NCI-H146 treated with DMSO at 0.1 percent for 48 hours (cell line): ENCODE data around the gene CENPX.
A peak's percentile ranks its signal among the peaks of the same experiment; 100 is the strongest.

Experiments
- DNase-seq: peaks from one replicate; lab custom pipeline; 2025; ENCODE audit not compliant: unreplicated experiment; lab: John Stamatoyannopoulos, UW

The CENPX gene

DNA sequence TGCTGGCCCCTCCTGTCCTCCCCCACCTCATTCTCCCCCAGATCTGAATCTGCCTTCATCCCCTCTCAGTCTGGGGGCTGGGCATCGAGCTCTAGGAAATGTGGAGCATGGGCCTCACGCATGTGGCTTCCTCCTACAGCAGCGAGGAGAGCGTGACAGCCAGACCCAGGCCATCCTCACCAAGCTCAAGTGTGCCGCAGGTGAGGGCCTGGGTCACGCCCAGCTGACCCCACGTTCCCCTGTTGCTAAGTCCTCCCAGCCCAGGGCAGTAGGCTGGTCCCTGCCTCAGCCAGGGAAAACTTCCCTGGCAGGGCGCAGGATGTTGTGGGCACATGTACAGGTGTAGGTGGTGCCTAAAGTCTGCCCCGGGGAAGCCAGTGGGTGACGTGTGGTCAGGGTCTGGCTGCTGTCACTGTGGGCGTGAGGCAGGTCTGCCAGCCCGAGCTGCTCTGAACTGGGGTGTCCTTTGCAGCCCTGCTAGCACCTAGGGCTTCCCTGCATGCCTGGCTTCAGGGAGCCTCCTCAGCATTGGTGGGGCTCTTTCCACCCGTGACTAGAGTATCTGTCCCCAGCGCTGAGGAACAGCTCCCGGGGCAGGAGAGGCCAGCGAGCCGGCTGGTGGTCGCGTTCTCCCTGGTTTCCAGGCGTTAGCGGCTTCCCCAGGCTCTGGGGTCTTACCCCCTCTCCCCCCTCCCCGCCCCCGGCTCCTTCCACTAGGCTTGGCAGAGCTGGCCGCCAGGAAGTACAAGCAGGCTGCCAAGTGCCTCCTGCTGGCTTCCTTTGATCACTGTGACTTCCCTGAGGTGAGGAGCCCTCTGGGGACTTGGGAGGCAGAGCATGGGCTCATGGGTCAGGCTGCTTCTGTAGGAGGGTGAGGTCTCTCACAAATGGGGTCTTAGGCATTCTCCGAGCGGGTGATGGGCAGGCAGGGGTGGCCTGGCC, 32.6 kb upstream of the CENPX start:
- no peak for DNase-seq

DNA sequence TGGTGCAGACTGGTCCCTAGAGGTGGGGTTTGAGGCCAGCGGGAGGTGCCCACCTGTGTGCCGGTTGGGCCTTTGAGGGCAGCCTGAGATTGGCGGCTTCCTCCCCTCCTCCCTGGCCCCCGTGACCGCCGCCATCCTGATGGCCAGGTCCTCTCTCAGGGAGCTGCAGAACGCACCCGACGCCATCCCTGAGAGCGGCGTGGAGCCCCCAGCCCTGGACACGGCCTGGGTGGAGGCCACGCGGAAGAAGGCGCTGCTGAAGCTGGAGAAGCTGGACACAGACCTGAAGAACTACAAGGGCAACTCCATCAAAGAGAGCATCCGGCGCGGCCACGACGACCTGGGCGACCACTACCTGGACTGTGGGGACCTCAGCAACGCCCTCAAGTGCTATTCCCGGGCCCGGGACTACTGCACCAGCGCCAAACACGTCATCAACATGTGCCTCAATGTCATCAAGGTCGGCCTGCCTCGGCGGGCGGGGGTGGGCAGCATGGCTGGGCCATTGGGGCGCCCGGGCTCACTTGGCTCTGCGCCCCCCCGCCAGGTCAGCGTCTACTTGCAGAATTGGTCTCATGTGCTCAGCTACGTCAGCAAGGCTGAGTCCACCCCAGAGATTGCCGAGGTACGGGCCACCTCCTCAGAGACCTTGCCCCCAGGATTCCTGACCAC, 31.8 kb upstream of the CENPX start:
- no peak for DNase-seq

DNA sequence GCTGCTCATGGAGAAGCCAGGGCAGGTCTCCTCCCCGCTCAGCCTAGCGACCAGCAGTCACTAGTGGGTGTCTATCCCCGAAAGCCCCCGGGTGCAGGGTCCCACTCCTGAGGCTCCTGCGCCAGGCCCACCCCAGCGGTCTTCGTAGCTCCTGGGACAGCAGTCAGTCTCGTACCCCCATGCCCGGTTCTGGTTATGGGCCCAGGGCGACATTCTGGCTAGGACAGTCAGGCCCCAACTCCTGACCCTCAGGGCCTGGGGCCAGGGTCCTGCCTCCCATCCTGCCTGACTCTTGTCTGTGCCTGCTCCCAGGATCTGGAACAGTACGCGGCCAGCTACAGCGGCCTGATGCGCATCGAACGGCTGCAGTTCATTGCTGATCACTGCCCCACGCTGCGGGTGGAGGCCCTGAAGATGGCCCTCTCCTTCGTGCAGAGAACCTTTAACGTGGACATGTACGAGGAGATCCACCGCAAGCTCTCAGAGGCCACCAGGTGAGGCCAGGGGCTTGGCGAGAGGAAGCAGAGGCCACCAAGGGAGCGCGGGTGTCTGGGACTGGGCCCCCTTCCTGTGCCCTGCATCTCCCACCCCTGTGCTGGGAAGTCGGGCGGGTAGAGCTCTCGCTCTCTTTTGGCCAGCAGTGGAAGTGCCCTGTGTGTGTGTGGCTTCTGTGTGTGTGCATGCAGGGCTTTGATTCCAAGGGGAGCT, 31.0 kb upstream of the CENPX start:
- no peak for DNase-seq

DNA sequence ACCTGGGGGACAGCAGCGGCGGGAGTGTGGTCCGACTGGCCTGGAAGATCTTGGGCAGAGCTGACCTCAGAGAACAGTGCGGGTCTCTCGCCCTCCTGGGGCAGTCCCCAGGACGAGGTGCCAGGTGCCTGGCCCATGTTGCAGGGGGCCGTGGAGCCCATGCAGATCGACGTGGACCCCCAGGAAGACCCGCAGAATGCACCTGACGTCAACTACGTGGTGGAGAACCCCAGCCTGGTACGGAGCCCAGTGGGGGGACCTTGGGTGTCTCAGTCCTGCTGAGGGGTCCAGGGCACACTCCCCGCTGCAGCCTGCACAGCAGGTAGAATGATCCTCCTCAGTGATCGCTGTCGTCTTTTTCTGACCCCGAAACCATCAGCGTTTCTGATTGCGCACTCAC, 30.5 kb upstream of the CENPX start:
- DNase-seq, result no peak

DNA sequence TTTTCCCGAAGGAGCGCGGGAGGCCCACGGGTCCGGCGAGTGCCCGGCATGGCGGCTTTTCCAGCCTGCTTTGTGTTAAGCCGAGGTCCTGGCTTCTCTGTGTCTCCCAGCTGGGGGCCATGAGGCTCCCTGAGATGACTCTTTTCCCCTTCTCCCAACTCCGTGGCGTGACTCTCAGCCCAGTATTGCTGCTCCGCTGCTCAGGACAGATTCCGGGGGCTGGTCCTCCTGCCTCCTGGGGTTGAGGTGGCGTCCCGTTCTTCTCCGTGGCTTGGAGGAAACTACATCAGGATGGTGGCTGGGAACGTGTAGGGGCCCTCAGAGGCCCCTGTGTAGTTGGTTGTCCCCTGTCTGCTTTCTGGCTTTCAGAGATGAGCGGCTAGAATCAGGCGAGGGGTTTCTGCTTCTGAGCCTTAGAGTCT, 30.0 kb upstream of the CENPX start:
- DNase-seq, result no peak

DNA sequence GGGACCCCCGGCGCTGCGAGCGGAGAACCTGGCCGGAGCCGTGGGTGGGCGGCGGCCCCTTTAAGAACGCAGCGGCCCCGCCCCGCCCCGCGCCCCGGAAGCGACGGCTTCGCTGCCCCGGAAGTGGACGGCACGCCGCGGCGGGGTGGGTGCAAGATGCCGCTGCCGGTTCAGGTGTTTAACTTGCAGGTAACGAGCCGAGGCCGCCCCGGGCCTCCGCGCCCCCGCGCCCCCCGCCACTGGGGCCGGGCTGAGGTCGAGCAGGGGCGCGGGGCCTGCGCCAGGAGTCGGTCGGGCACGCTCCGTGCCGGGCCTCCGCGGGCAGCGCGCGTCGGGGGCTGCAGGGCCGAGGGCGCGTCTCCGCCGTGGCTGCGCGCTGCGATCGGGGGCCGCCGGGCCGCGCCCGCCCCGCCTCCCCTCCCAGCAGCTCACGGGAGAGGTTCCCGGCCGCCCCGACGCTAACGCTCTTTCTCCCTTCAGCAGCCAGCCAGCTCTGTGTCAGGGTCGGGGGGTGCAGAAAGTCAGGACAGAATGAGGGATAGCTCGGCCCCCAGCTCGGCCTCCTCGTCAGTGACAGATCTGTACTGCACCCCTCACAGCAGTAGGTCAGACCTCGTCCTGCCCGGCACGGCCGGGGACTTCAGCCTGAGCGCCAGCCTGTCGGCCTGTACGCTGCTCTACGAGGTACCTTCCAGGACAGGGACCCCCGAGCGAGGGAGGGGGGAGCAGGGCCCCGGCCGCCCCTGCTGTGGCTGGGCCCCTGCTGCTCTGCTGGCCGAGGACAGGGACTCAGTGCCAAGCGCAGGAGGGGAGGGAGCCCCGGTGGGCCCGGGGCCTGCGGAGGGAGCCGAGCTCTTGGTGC, 29.3 kb upstream of the CENPX start, which contains the start of the genes GPS1 and RFNG:
TSS of gene GPS1 (plus strand) at position 123 of the 862 bp plus-strand sequence. CDS start at position 157, 34 bp downstream.
TSS of gene RFNG (minus strand) at position 36 of the 862 bp plus-strand sequence. CDS start 45 bp downstream, outside the sequence.
- DNase-seq, result peak; percentile 14

DNA sequence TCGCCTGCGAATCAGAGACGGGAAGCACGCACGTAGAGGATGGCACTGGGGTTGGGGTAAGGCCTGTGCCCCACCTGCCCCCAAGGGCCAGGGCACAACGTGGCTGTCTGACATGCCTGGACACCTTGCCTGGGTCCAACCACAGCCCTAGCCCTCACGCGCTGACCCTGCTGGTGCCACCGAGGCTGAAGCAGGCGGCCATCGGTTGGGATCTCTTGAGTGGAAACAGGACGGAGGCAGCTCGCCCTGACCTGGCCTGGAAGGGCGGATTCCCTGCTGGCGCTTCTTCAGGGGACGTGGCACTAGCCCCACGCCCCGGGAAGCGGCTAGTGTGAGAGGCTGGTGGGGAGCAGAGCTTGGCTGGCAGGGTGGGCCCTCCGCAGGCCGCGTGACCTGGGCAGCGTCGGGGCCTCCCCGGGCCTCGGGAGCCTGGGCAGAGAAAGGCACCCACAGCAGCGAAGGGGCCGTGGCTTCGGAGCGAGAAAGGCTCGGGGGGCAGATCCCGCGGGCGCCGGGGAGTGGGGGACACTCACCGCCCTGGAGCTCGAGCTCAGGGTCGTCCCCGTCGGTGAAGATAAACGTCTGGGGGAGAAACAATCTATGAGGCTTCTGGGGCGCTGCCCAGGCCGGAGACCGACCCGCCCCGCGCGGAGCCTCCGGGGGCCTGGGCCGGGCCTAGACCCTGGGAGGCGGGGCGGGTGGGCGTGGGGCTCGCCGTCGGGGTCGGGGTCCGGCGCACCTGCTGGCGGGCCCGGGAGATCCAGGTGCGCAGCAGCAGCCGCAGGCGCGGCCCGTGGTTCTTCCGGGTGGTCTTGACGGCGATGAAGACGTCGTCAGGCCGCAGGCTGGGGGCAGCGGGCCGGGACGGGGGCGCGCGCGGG, 28.3 kb upstream of the CENPX start:
- DNase-seq, result no peak

DNA sequence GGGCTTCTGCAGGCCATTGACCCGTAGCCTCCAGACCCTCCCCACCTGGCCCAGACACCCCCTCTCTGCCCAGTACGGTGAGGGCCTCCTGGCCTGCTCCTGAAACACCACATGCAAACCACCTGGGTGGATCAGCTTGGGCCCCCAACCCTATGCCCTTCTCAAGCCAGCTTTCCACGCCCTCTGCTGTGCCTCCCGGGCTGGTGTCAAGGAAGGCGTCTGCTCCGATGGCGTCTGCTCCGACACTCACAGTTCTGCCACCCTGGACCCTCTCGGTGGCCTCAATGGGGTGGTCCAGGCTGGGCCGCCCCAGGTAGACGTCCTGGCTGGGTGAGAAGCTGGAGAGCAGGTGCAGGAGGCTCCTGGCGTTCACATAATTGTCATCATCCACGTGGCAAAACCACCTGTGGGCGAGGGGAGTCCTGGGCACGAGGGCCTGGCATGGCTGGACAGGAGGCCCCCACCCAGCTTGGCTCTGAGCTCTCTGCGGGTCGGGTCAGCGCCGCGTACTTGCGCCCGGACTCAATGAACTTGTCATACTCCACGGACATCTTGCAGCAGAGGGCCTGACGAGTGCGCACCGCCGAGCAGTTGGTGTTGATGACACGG, 27.6 kb upstream of the CENPX start:
- DNase-seq, result no peak

DNA sequence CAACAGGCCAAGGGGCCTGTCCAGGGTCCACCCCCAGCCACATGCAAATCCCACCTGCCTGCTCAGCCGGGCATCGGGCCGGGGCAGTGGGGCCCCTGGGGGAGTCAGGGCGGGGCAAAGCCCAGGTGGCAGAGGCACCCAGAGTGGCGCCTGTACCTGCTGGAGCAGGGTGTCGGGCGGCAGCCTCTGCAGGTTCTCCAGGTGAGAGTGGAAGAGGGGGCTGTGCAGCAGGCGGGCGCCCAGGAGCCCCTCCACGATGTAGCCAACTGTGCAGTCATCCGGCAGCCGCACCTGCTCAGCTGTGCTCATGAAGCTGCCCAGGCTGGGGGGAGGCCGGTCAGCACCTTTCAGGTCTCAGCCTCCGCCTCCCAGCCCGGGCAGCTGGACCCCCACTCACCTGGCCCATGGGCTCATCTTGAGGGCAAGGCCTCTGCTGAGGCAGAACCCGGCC, 26.9 kb upstream of the CENPX start:
- DNase-seq, result no peak

DNA sequence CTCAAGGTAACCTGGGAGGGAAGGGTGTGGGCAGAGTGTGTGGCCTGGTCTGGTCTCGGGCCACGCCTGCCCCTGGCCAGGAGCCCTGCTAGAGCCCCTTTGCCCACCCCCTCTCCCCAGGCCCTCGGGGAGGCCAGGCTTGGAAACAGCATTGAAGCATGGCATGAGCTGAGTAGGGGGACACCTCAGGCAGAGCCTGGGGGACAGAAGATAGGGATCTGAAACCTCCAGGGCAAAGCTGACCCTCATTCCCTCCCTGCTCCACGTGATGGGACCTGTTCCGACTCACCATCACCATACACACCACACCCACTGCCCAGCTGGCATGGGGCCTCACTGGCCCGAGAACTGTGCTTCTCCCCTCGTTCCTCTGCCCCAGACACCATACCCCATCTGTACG, 26.4 kb upstream of the CENPX start:
- DNase-seq, result no peak

DNA sequence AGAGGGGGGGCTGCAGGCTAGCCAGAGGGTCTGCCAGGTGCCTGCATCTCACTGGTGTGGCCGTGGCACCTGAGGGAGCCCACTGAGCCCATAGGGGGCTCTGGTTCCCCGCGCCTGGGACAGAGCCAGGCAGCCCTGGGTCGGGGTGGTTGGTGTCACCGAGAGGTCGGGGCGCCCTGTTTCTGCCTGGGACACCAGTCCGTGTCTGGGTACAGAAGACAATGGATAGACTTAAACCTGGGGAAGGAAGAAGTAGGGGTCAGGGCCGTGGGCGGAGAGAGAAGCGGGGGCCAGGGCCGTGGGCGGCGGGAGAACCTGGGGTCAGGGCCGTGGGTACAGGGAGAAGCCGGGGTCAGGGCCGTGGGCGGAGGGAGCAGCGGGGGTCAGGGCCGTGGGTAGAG, 25.9 kb upstream of the CENPX start:
- no peak for DNase-seq

DNA sequence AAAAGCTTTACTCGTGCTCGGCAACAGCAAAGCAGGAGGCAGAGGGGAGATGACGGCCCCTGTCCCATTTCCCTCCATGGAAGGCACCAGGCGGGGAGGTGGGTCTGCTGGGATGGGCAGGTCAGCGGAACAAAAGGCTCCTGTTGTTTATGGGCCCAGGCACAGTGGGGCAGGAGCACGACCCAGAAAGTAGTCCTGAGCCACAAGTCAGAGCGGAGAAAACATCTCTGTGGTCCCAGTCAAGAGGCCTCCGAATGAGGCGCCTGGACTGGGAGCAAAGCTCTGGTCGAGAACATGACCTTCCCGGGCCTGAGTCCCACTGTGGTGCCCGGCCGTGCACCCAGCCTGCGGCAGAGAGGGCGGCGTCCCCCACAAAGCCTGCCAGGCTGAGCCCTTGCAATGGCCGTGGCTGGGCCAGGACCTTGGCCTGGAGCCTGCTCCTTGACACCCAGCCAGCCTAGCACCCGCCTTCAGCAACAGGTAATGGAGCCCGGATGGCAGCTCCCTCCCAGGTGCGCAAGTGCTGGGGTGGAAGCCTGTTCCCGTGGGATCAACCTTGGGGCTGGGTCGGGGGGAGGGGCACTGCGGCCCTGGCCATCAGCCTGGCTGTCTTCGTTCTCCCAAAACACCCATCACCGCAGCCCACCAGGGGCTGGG, 25.4 kb upstream of the CENPX start:
- DNase-seq, result no peak

DNA sequence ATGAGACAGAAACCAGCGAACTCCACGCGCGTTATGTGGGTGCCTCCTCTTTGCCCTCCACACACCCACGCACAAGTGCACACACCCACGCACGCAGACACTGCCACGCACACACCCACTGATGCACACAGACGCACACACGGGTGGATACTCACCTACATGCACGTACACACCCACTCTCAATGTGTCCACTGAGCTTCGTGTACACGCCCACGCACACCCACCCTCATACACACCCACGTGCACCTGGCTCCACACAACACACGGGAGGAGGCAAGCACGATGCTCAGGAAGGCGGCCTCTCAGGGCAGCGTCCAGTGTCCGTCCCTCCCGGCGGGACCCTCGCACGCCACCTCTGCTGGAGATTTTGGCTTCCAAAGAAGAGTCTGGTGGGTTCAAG, 24.7 kb upstream of the CENPX start:
- DNase-seq, result no peak

DNA sequence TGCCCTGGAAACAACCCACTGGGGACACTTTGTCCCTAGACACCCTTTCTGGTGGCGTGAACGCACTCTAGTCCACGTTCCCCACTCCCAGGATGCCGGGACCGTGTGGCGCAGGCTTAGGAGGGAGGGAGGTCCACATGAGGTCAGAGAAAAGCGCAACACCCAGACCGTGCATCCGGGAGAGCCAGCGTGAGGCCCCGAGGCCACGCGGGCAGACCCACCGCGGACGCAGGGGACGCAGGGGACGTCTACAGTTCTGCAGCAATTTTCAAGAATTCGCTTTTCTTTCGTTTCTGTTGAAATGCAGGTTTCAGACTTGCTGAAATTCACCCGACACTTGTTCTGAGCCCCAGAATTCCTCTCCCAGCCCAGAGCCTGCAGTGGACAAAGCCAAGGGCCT, 24.2 kb upstream of the CENPX start:
- DNase-seq, result no peak

DNA sequence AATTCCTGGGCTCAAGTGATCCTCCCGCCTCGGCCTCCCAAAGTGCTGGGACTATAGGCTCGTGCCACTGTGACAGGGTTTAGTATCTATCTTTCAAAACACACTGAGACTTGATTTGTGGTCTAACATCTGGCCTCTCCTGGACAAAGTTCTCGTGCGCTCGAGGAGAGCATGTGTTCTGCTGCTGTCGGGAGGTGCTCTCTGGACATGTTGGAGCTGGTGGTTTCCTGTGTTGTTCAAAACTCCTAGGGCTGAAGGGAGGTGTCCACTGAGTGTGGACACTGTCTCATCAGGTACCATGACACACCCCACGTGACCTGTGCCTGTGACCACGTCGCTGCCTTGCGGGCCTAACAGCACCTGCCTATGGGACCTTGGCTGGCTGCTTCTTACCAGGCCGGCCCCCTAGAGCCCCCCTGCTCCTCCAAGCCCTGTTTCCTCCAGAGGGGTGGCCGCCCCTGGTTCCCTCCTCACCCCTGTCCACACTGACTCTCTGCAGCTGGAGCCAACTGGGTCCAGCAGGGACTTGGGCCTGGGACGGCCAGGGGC, 23.3 kb upstream of the CENPX start:
- DNase-seq, result no peak

DNA sequence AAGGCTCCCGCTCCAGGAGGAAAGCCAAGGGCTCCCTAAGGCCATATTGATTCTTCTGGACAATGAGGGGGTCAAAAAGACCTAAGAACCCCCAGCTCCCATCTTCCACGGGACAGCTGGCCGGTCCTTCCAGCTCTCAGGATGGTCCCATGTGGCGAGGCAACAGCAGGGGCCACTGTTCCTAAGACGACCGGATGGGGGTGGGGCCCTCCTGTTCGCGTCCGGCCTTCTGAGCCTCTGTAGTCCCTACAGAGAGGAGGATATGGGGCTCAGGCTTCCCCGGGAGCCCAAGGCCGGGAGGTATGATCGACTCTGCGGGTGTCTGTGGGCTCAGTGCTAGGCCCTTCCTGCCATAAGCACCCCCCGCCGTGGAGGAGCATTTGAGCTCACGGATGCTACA, 20.8 kb upstream of the CENPX start:
- DNase-seq, result no peak

DNA sequence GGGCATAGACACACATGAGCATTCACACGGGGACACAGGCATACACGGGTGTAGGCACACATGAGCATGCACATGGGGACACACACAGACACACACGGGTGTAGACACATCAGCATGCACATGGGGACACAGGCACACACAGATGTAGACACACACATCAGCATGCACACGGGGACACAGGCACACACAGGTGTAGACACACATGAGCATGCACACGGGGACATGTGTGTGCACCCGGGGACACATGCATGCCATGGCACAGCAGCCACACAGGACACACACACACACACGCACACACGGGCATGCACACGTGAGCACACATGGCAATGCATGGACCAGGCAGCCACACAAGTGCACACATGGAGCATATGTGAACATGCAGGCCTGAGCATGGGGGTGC, 20.0 kb upstream of the CENPX start:
- DNase-seq, result no peak

DNA sequence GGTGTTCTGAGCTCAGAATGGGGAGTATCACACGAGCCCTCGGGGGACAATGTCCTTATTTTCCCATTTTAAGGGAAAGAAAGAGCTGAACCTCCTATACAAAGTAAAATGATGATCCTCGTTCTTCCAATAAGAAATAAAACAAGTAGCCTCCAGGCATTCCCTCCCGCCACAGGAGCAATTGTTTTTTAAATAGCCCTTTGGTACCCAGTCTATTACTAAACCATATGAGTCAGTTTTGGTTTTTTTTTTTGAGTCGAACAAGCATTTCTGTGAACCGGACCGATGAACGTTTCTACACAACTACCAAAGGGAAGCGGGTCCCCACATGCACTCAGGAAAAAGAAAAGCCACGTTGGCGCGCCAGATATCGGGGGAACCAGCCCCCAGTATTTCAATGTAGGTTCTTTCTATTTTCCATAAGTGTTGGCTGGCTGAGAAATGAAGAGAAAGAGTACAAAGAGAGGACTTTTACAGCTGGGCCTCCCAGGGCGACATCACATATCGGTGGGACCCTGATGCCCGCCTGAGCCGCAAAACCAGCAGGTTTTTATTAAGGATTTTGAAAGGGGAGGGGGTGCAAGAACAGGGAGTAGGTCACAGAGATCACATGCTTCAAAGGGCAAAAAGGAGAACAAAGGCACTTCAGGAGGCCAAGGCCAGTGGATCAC, 18.6 kb upstream of the CENPX start:
- no peak for DNase-seq
